IMR-90 (cell line): ENCODE measurements around the gene LMAN2.

ENCODE experiments used
- MAZ ChIP-seq: IDR thresholded peaks from 2 replicates; pipeline ENCODE4 v1.6.1; 2012; ENCODE audit warnings: low read depth, mild to moderate bottlenecking, low read length, improper control_type of control experiment, moderate library complexity, borderline replicate concordance
- RAD21 ChIP-seq: IDR thresholded peaks from 2 replicates; pipeline ENCODE4 v1.6.1; 2012; ENCODE audit warnings: low read length, improper control_type of control experiment
- TF ChIP-seq, protein P1 (sequence below): conservative IDR thresholded peaks from 2 replicates; pipeline ENCODE4 v1.5.1; 2012; ENCODE audit warnings: mild to moderate bottlenecking, low read depth, low read length, improper control_type of control experiment
- TF ChIP-seq, protein P2 (sequence below): fragments of 150-350 bp; IDR thresholded peaks from 2 replicates; pipeline ENCODE4 v1.6.1; 2016; ENCODE audit warnings: low read depth, mild to moderate bottlenecking, low read length, moderate library complexity, borderline replicate concordance

DNA sequence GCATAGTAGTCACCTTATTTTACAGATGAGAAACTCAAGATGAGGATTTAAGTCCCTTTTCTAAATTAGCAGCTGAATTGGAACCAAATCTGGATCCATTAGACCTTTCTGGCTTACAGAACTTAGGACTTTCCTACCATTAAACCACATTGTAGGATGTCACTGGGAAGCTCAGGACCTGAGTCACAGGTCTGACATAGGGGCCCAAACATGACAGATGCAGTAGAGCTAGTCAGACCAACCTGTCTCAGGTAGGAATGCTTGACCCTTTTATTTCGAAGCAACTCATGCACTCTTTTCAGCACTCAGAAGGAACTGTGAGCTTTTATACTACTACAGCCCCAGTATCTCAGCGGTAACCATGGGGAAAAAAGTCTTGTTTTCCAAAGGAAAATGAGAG, 50.5 kb downstream of the LMAN2 start:
- TF ChIP-seq MAZ (no peak), RAD21 (no peak)
- TF ChIP-seq, protein P1, sequence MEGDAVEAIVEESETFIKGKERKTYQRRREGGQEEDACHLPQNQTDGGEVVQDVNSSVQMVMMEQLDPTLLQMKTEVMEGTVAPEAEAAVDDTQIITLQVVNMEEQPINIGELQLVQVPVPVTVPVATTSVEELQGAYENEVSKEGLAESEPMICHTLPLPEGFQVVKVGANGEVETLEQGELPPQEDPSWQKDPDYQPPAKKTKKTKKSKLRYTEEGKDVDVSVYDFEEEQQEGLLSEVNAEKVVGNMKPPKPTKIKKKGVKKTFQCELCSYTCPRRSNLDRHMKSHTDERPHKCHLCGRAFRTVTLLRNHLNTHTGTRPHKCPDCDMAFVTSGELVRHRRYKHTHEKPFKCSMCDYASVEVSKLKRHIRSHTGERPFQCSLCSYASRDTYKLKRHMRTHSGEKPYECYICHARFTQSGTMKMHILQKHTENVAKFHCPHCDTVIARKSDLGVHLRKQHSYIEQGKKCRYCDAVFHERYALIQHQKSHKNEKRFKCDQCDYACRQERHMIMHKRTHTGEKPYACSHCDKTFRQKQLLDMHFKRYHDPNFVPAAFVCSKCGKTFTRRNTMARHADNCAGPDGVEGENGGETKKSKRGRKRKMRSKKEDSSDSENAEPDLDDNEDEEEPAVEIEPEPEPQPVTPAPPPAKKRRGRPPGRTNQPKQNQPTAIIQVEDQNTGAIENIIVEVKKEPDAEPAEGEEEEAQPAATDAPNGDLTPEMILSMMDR: no peak
- TF ChIP-seq, protein P2, sequence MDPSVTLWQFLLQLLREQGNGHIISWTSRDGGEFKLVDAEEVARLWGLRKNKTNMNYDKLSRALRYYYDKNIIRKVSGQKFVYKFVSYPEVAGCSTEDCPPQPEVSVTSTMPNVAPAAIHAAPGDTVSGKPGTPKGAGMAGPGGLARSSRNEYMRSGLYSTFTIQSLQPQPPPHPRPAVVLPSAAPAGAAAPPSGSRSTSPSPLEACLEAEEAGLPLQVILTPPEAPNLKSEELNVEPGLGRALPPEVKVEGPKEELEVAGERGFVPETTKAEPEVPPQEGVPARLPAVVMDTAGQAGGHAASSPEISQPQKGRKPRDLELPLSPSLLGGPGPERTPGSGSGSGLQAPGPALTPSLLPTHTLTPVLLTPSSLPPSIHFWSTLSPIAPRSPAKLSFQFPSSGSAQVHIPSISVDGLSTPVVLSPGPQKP: no peak
